Measurements from ENCODE around the gene KCNN3. TPM values are rescaled to one million over a fixed set of nuclear protein-coding genes. Genes with fewer than 3 reads are reported as not detected.

Gene KCNN3
- total RNA-seq, 1 experiment from 2014 or later: 1.3 TPM

DNA sequence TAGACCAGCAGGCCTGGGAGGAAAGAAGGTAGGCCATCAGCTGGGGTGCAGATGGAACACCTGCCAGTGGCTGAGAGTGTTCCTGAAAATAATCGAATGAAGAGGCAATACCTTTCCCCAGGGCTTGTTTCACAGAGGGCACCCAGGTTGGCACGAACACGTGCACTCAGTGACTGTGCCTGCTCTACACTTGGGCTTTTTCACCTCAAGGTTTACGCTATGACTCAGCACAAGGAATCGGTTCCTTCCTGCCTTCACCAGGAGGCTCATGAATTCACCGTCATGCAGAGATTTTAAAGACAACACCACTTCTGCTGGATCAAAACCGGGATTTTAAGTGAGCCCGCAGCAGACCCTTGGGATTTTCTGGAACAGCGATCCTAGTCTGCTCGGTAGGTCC, 143.6 kb downstream of the KCNN3 start:
- TF ChIP-seq FOXP1 (CRISPR knock-in tag; IDR thresholded peaks at IDR 0.05; ENCODE audit: borderline replicate concordance): no peak
- TF ChIP-seq ZBTB21 (CRISPR knock-in tag; IDR thresholded peaks at IDR 0.05; ENCODE audit: borderline replicate concordance): no peak
- no peak for TF ChIP-seq HMGA2 (CRISPR knock-in tag; IDR thresholded peaks at IDR 0.05)
- TF ChIP-seq, protein P1, sequence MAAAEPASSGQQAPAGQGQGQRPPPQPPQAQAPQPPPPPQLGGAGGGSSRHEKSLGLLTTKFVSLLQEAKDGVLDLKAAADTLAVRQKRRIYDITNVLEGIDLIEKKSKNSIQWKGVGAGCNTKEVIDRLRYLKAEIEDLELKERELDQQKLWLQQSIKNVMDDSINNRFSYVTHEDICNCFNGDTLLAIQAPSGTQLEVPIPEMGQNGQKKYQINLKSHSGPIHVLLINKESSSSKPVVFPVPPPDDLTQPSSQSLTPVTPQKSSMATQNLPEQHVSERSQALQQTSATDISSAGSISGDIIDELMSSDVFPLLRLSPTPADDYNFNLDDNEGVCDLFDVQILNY (CRISPR knock-in tag; IDR thresholded peaks at IDR 0.05): no peak
- TF ChIP-seq ETV6 (CRISPR knock-in tag; IDR thresholded peaks at IDR 0.05): no peak
- TF ChIP-seq, protein P2, sequence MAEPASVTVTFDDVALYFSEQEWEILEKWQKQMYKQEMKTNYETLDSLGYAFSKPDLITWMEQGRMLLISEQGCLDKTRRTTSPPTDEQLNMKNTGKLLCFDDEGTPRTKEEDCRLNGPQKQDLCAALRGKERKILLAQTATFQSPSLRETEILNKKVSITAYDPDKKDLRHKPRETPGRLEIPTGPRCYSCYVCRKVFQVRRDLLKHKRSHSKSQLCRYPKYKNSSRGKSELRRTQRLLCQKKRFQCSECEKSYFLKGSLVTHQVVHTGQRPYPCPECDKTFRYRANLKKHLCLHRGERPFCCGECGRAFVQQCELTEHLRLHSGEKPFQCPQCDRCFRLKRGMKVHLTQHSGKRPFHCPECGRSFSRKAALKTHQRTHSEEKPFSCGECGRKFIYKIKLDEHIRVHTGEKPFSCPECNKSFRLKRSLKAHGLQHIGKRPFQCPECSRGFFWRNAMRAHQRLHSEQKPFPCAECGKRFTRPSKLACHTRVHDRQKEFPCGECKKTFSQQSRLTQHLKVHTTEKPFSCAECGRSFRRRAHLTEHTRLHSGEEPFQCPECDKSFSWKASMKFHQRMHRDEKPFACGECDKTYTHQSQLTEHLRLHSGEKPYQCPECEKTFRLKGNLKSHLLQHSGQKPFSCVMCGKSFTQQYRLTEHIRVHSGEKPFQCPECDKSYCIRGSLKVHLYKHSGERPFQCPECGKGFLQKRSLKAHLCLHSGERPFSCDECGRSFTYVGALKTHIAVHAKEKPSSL (CRISPR knock-in tag; conservative IDR thresholded peaks at IDR 0.05): no peak
- TF ChIP-seq, protein P3, sequence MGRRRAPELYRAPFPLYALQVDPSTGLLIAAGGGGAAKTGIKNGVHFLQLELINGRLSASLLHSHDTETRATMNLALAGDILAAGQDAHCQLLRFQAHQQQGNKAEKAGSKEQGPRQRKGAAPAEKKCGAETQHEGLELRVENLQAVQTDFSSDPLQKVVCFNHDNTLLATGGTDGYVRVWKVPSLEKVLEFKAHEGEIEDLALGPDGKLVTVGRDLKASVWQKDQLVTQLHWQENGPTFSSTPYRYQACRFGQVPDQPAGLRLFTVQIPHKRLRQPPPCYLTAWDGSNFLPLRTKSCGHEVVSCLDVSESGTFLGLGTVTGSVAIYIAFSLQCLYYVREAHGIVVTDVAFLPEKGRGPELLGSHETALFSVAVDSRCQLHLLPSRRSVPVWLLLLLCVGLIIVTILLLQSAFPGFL (CRISPR knock-in tag; IDR thresholded peaks at IDR 0.05; ENCODE audit: borderline replicate concordance): no peak
- no peak for TF ChIP-seq ESRRA (CRISPR knock-in tag; IDR thresholded peaks at IDR 0.05; ENCODE audit: borderline replicate concordance)
- TF ChIP-seq JAZF1 (CRISPR knock-in tag; IDR thresholded peaks at IDR 0.05): no peak
- TF ChIP-seq FOXK1 (CRISPR knock-in tag; IDR thresholded peaks at IDR 0.05): no peak
- no peaks in the 10 kb centered on the region for H3K9me3 Mint-ChIP-seq
- H3K4me3 Mint-ChIP-seq: no peak overlapping the region
- DNase-seq (ENCODE audit: low spot score) (no peak), ATAC-seq (no peak)
- ChIA-PET POLR2A (no interaction called here), CTCF (interaction anchor here (0.6 to 2.2 kb wide), 4 partner anchors 15 to 314 kb away, joined by 3 to 14 read pairs (median 4); no protein-coding TSS in a partner anchor)
- no peak overlapping the region for H3K27ac Mint-ChIP-seq
- peaks cover 42% of the 10 kb centered on the region for H3K4me1 Mint-ChIP-seq
- no peaks in the 10 kb centered on the region; the same call in 1 of the 2 replicates for H3K27me3 Mint-ChIP-seq (ENCODE audit: low read depth)
- H3K36me3 Mint-ChIP-seq: no peaks in the 10 kb centered on the region

DNA sequence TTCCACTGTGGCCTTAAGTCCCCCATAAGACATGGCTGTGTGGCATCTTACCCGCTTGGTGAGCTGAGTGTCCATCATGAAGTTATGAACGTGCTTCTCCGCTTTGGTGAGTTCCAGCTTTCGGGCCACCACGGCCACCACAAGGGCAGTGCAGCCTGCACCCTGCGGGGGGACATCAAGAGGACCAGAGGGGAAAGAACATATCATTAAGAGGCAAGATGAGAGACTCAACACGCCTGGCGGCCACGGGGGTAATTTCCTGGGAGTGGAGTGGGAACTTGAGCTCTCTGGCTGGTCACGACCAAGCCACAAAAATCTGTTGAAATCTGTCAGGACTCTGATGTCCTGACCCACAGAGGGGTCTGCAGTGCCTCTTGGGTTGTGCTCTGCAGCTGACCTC, 144.2 kb downstream of the KCNN3 start:
- Mint-ChIP-seq H3K4me3 (no peak overlapping the region), H3K27ac (no peak overlapping the region), H3K4me1 (peaks cover 36% of the 10 kb centered on the region), H3K9me3 (no peaks in the 10 kb centered on the region), H3K36me3 (no peaks in the 10 kb centered on the region), H3K27me3 (ENCODE audit: low read depth) (no peaks in the 10 kb centered on the region; the same call in 1 of the 2 replicates)
- ATAC-seq (no peak), DNase-seq (ENCODE audit: low spot score) (no peak)
- no peak for TF ChIP-seq CBFB (CRISPR knock-in tag; IDR thresholded peaks at IDR 0.05; ENCODE audit: low read depth)
- TF ChIP-seq, protein P4, sequence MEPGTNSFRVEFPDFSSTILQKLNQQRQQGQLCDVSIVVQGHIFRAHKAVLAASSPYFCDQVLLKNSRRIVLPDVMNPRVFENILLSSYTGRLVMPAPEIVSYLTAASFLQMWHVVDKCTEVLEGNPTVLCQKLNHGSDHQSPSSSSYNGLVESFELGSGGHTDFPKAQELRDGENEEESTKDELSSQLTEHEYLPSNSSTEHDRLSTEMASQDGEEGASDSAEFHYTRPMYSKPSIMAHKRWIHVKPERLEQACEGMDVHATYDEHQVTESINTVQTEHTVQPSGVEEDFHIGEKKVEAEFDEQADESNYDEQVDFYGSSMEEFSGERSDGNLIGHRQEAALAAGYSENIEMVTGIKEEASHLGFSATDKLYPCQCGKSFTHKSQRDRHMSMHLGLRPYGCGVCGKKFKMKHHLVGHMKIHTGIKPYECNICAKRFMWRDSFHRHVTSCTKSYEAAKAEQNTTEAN (CRISPR knock-in tag; IDR thresholded peaks at IDR 0.05): no peak
- no peak for TF ChIP-seq FOXJ3 (CRISPR knock-in tag; IDR thresholded peaks at IDR 0.05; ENCODE audit: borderline replicate concordance)
- TF ChIP-seq, protein P5, sequence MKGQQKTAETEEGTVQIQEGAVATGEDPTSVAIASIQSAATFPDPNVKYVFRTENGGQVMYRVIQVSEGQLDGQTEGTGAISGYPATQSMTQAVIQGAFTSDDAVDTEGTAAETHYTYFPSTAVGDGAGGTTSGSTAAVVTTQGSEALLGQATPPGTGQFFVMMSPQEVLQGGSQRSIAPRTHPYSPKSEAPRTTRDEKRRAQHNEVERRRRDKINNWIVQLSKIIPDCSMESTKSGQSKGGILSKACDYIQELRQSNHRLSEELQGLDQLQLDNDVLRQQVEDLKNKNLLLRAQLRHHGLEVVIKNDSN (CRISPR knock-in tag; IDR thresholded peaks at IDR 0.05): no peak
- no peak for TF ChIP-seq CREM (CRISPR knock-in tag; IDR thresholded peaks at IDR 0.05)
- TF ChIP-seq, protein P1 (CRISPR knock-in tag; IDR thresholded peaks at IDR 0.05): no peak
- no peak for TF ChIP-seq SMAD4 (CRISPR knock-in tag; IDR thresholded peaks at IDR 0.05)
- TF ChIP-seq GRHL2 (CRISPR knock-in tag; IDR thresholded peaks at IDR 0.05; ENCODE audit: insufficient replicate concordance, severe bottlenecking): no peak
- TF ChIP-seq, protein P6, sequence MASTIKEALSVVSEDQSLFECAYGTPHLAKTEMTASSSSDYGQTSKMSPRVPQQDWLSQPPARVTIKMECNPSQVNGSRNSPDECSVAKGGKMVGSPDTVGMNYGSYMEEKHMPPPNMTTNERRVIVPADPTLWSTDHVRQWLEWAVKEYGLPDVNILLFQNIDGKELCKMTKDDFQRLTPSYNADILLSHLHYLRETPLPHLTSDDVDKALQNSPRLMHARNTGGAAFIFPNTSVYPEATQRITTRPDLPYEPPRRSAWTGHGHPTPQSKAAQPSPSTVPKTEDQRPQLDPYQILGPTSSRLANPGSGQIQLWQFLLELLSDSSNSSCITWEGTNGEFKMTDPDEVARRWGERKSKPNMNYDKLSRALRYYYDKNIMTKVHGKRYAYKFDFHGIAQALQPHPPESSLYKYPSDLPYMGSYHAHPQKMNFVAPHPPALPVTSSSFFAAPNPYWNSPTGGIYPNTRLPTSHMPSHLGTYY (CRISPR knock-in tag; IDR thresholded peaks at IDR 0.05): no peak
- POLR2A ChIA-PET: interaction anchor here (0.5 kb wide), 1 partner anchor 11 kb away, joined by 4 read pairs; no protein-coding TSS in a partner anchor
- CTCF ChIA-PET: interaction anchor here (0.6 to 2.2 kb wide), 3 partner anchors 16 to 314 kb away, joined by 3 to 14 read pairs (median 4); no protein-coding TSS in a partner anchor

Measured in WTC11 (cell line).